Measurements from ENCODE around the gene DAGLA.
"Not testable (repeated sequence)": the region's sequence is repeated elsewhere in the genome, so short reads cannot be mapped to it uniquely, and the experiment has no call there.

DAGLA gene

DNA sequence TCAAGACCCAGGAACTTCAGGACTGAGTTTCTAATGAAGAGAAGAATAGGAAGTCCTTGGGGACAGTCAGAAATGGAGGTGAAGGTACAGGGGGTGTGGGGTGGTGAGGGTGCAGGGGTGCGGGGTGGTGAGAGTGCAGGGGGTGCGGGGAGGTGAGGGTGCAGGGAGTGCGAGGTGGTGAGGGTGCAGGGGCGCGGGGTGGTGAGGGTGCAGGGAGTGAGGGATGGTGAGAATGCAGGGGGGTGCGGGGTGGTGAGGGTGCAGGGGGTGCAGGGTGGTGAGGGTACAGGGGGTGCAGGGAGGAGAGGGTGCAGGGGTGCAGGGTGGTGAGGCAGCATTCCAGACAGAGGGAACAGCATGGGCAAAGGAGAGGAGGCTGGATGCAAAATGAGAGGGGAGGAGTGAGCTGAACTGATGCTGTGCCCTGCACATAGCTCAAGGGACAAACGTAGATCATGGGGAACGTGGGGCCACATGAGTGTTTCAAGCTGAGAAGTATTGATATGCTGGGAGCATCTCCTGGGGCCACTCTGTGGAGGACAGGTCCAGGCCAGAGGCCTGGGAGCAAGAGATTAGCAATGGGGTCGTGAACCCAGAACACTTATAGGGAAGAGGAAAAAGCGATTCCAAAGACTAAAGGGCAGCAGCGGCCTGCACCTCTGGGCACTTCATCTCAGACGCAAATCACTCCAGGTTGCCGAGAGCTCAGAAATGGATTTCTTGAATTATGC, 23.7 kb upstream of the DAGLA start:
- H3K27ac ChIP-seq: no peak overlapping the region
- no peak for DNase-seq (ENCODE audit: low spot score)
- H3K4me3 ChIP-seq: no peak overlapping the region
- TF ChIP-seq, protein P1, sequence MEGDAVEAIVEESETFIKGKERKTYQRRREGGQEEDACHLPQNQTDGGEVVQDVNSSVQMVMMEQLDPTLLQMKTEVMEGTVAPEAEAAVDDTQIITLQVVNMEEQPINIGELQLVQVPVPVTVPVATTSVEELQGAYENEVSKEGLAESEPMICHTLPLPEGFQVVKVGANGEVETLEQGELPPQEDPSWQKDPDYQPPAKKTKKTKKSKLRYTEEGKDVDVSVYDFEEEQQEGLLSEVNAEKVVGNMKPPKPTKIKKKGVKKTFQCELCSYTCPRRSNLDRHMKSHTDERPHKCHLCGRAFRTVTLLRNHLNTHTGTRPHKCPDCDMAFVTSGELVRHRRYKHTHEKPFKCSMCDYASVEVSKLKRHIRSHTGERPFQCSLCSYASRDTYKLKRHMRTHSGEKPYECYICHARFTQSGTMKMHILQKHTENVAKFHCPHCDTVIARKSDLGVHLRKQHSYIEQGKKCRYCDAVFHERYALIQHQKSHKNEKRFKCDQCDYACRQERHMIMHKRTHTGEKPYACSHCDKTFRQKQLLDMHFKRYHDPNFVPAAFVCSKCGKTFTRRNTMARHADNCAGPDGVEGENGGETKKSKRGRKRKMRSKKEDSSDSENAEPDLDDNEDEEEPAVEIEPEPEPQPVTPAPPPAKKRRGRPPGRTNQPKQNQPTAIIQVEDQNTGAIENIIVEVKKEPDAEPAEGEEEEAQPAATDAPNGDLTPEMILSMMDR (IDR thresholded peaks at IDR 0.05): no peak

DNA sequence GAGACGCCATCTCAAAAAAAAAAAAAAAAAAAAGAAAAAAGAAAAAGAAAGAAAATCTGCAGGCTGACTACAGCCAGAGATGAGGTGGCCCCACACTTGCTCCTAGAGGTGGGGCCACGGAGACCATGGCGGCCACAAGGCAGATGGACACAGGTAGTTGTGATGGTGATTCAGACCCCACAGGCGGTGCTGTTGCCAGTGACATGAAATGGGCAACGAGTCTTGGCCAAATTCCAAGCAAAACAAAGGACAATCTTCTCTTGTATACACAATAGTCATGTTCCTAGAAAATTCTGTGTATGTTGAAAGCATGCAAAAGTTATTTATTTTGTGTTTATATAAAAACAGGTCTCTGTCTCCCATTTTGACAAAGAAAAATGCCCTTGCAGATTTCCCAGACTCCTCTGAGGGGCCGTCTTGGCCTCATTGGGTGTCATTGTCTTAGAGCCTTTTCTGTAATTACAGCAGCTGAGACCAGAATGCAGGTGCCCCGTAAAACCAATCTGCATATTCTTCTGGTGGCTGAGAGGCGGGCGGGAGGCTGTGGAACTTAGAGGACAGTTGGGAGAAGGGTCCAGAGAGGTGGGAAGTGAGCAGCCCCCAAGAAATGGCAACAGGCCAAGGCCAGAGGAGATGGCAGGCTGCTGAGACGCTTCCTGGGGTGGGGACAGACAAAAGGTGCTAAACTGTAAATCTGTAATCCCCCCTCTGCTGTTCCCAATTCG, 22.5 kb upstream of the DAGLA start:
- Histone ChIP-seq H3K4me3 (no peak overlapping the region), H3K27ac (no peak overlapping the region)
- DNase-seq (ENCODE audit: low spot score): no peak
- TF ChIP-seq, protein P1 (IDR thresholded peaks at IDR 0.05): no peak

DNA sequence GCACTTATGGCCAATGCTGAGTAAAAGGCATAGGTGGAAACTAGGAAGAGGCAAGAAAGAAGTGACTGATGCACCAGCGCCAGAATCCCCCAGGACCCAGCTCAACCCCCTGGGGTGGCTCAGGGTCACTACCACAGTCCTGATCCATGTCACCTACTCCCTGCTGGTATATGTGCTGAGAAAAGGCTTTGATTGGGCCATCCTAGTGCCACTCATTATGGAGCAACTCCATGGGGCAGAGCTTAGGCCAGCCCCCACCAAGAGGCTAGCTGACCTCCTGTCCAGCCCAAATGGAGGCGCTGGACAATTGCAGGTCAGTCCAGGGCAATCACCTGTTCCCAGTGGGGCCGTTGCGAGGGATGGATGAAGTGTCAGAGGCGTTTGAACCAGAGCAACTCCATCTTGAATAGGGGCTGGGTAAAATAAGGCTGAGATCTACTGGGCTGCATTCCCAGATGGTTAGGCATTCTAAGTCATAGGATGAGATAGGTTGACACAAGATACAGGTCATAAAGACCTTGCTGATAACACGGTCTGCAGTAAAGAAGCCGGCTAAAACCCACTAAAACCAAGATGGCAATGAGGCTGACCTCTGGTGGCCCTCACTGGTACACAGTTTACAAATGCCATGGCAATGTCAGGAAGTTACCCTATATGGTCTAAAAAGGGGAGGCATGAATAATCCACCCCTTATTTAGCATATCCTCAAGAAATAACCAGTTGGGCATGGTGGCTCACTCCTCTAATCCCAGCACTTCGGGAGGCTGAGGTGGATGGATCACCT, 20.6 kb upstream of the DAGLA start:
- no peak for DNase-seq (ENCODE audit: low spot score)
- TF ChIP-seq, protein P1 (IDR thresholded peaks at IDR 0.05): no peak
- H3K27ac ChIP-seq: no peak overlapping the region
- H3K4me3 ChIP-seq: no peak overlapping the region

DNA sequence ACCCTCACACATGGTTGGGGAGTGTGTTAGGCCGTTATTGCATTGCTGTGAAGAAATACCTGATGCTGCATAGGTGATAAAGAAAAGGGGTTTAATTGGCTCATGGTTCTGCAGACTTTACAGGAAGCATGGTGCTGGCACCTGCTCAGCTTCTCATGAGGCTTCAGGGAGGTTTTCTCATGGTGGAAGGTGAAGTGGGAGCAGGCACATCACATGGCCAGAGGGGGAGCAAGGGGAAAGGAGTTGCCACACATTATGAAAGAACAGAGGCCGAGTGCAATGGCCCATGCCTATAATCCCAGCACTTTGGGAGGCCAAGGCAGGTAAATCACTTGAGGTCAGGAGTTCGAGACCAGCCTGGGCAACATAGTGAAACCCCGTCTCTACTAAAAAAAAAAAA, 19.2 kb upstream of the DAGLA start:
- not testable (repeated sequence) for DNase-seq (ENCODE audit: low spot score); H3K4me3 ChIP-seq; H3K27ac ChIP-seq

DNA sequence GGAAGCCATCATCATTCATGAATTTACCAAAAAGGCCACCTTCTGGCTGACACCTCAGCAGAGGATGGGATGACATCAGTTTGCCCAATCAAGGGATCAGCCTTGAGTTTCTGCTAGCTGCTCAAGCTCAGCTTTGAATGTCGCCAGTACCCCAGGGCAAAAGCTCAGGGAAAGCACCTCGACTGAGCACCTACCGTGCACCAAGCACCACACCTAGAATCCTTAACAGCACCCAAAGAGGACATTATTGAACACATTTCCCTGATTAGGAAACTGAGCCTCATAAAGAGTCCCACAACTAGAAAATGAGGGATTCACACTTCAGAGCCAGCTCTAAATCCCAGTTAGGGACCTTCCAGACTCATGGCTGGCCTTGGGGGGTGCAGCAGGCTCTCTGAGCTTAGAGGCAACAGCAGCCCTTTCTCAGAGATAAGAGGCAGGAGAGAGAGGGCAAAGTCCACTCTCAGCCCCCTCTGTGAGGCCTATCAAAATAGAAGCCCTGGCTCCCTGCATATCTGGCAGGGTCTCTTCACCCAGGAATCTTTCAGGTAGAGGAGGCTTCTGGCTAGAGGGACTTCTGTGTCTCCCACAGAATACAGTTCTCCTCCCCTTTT, 13.4 kb upstream of the DAGLA start:
- DNase-seq (ENCODE audit: low spot score): no peak
- TF ChIP-seq, protein P1 (IDR thresholded peaks at IDR 0.05): no peak
- H3K27ac ChIP-seq: no peak overlapping the region
- no peak overlapping the region for H3K4me3 ChIP-seq

DNA sequence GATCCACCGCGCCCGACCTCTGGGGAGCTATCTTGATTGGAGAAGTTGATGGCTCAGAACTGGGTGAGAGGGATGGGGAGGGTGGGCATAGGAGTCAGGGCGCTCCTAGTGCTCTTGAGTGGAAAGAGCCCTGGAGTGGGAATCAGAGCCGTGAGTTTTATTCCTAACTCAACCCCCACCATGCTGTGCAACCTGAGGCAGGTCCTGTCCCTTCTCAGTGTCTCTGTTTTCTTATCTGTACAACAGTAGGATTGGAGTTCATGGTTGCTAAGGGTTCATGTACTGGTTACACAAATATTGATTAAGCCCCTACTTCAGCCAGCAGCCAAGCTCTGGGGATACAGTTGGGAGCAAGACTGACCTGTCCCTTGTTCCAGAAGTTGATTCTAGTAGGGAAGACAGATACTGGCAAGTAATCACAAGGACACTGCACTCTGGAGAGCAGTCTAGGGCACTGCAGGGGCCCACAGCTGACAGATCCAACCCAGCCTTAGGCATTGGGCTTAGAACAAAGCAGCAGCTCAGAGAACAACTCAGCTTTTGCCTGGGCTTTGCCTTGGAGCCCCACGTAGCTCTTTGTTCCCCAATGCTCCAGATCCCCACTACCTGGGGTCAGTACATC, 12.4 kb upstream of the DAGLA start:
- H3K27ac ChIP-seq: no peak overlapping the region
- no peak for DNase-seq (ENCODE audit: low spot score)
- TF ChIP-seq, protein P1 (IDR thresholded peaks at IDR 0.05): no peak
- no peak overlapping the region for H3K4me3 ChIP-seq

DNA sequence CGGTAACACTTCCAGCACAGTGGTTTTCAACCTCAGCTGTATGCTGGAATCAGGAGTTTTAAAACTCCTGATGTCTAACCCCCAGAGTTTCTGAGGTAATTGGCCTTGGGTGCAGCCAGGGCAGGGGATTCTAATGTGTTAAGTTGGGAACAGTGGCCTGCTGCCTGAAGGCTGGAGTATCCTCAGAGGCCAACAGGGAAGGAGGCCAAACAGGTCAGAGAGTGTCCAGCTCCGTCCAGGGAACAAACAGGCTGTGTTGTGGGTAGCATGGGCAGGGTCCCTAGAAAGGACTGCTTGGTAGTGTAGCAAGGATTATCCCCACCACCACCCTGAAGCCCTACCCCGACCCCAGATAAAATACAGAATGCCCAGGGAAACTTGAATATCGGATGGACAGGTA, 10.8 kb upstream of the DAGLA start:
- Histone ChIP-seq H3K27ac (no peak overlapping the region), H3K4me3 (no peak overlapping the region)
- no peak for DNase-seq (ENCODE audit: low spot score)
- TF ChIP-seq, protein P1 (IDR thresholded peaks at IDR 0.05): no peak
